HuH-7 (cell line): ENCODE data around the gene SLC2A1.

Source experiments
- DNase-seq: peaks from one replicate; pipeline ENCODE4 v3.0.0; 2011; ENCODE audit warnings: low spot score

The SLC2A1 gene

GRCh38 chr1:42958488-42959319 is at the start of gene SLC2A1:
SLC2A1 (minus strand) TSS chr1:42958868; CDS start chr1:42958651, 217 bp downstream.
- DNase-seq, result peak; percentile 96

- DNase-seq, result no peak
Observed at GRCh38 chr1:43007377-43008114, 48.9 kb upstream of the SLC2A1 start.

GRCh38 chr1:43005460-43006361 is 47.0 kb upstream of the SLC2A1 start:
- no peak for DNase-seq

- DNase-seq, result no peak
Observed at GRCh38 chr1:43004587-43005459, 46.2 kb upstream of the SLC2A1 start.

GRCh38 chr1:43002766-43003165 is 44.1 kb upstream of the SLC2A1 start:
- DNase-seq, result no peak

GRCh38 chr1:43002116-43002515 is 43.4 kb upstream of the SLC2A1 start:
- no peak for DNase-seq

- no peak for DNase-seq
Observed at GRCh38 chr1:43001434-43001833, 42.8 kb upstream of the SLC2A1 start.

GRCh38 chr1:43000271-43000670 is 41.6 kb upstream of the SLC2A1 start:
- DNase-seq, result no peak

- no peak for DNase-seq
Observed at GRCh38 chr1:42999308-42999707, 40.6 kb upstream of the SLC2A1 start.

- no peak for DNase-seq
Observed at GRCh38 chr1:42998386-42998785, 39.7 kb upstream of the SLC2A1 start.

GRCh38 chr1:42996384-42996970 is 37.8 kb upstream of the SLC2A1 start:
- no peak for DNase-seq

GRCh38 chr1:42993502-42994136 is 35.0 kb upstream of the SLC2A1 start:
- no peak for DNase-seq

GRCh38 chr1:42992054-42992571 is 33.4 kb upstream of the SLC2A1 start:
- DNase-seq, result no peak

GRCh38 chr1:42990757-42991346 is 32.2 kb upstream of the SLC2A1 start:
- DNase-seq, result no peak

GRCh38 chr1:42983693-42984092 is 25.0 kb upstream of the SLC2A1 start:
- DNase-seq, result no peak

GRCh38 chr1:42983253-42983652 is 24.6 kb upstream of the SLC2A1 start:
- DNase-seq, result no peak

- DNase-seq, result no peak
Observed at GRCh38 chr1:42982641-42983040, 24.0 kb upstream of the SLC2A1 start.

GRCh38 chr1:42981871-42982270 is 23.2 kb upstream of the SLC2A1 start:
- DNase-seq, result no peak

GRCh38 chr1:42981255-42981805 is 22.7 kb upstream of the SLC2A1 start:
- DNase-seq, result no peak
